ENCODE data around the gene ATP6V1B1. TPM values are rescaled to one million over a fixed set of nuclear protein-coding genes. Genes with fewer than 3 reads are reported as not detected.

The ATP6V1B1 gene
- total and polyA plus RNA-seq, 9 of the 15 experiments (the other 6 are each of a cell fraction or from before 2014, with no cell fraction given) = not detected

DNA sequence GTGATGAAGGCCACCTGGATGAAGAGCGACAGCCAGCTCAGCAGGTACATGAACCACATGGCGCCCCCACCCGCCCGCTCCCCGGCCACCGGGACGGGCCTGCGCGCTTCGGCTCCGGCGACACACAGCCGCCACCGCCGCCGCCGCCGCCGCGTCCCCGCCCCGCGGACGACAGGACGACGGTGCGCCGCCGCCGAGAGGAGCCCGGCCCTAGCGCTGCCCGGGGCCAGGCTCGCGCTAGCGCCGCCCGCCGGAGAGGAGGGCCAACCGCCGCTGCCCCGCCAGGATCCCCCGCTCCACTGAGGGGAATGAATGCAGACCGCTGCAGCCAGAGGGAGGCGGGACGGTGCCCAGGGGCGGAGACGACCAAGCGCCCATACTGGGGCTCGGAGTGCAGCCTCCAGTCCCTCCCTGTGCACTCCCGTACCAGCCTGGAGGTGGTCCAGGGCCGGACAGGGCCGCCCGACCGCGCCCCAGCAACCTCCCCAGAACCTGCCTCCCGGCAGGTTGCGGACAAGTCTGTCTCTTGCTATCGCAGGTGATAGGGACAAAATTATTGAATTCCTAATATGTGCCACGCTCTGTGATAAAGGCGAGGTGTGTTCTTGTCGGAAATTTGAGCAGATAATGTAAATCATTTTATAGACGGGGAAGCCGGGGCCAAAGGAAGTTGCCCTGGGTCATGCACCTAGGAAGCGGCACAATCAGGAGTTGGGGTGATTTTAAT, 59.2 kb downstream of the ATP6V1B1 start, which contains the start of gene TEX261 (continued):
- no peak for TF ChIP-seq HDAC6 (IDR thresholded peaks at IDR 0.05; ENCODE audit: low read depth, low read length)
- TF ChIP-seq MTA2 (IDR thresholded peaks at IDR 0.05; ENCODE audit: low read depth) = no peak
- TF ChIP-seq, protein P1, sequence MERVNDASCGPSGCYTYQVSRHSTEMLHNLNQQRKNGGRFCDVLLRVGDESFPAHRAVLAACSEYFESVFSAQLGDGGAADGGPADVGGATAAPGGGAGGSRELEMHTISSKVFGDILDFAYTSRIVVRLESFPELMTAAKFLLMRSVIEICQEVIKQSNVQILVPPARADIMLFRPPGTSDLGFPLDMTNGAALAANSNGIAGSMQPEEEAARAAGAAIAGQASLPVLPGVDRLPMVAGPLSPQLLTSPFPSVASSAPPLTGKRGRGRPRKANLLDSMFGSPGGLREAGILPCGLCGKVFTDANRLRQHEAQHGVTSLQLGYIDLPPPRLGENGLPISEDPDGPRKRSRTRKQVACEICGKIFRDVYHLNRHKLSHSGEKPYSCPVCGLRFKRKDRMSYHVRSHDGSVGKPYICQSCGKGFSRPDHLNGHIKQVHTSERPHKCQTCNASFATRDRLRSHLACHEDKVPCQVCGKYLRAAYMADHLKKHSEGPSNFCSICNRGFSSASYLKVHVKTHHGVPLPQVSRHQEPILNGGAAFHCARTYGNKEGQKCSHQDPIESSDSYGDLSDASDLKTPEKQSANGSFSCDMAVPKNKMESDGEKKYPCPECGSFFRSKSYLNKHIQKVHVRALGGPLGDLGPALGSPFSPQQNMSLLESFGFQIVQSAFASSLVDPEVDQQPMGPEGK (CRISPR knock-in tag; IDR thresholded peaks at IDR 0.05; ENCODE audit: borderline replicate concordance) = no peak
- no peak for TF ChIP-seq PCBP2 (IDR thresholded peaks at IDR 0.05; ENCODE audit: low read depth, low read length, poor library complexity, severe bottlenecking)
- TF ChIP-seq, protein P2, sequence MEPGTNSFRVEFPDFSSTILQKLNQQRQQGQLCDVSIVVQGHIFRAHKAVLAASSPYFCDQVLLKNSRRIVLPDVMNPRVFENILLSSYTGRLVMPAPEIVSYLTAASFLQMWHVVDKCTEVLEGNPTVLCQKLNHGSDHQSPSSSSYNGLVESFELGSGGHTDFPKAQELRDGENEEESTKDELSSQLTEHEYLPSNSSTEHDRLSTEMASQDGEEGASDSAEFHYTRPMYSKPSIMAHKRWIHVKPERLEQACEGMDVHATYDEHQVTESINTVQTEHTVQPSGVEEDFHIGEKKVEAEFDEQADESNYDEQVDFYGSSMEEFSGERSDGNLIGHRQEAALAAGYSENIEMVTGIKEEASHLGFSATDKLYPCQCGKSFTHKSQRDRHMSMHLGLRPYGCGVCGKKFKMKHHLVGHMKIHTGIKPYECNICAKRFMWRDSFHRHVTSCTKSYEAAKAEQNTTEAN (CRISPR knock-in tag; IDR thresholded peaks at IDR 0.05) = no peak
- TF ChIP-seq, protein P3, sequence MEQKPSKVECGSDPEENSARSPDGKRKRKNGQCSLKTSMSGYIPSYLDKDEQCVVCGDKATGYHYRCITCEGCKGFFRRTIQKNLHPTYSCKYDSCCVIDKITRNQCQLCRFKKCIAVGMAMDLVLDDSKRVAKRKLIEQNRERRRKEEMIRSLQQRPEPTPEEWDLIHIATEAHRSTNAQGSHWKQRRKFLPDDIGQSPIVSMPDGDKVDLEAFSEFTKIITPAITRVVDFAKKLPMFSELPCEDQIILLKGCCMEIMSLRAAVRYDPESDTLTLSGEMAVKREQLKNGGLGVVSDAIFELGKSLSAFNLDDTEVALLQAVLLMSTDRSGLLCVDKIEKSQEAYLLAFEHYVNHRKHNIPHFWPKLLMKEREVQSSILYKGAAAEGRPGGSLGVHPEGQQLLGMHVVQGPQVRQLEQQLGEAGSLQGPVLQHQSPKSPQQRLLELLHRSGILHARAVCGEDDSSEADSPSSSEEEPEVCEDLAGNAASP (IDR thresholded peaks at IDR 0.05) = no peak
- TF ChIP-seq BACH1 (tag; IDR thresholded peaks at IDR 0.05) = no peak
- no peak for TF ChIP-seq POLR2B (IDR thresholded peaks at IDR 0.05; ENCODE audit: low read depth, partially characterized antibody)
- TF ChIP-seq PRPF4 (IDR thresholded peaks at IDR 0.05; ENCODE audit: insufficient read depth, low read depth, low read length, poor library complexity, severe bottlenecking) = no peak
- TF ChIP-seq, protein P4, sequence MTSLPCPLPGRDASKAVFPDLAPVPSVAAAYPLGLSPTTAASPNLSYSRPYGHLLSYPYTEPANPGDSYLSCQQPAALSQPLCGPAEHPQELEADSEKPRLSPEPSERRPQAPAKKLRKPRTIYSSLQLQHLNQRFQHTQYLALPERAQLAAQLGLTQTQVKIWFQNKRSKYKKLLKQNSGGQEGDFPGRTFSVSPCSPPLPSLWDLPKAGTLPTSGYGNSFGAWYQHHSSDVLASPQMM (CRISPR knock-in tag; IDR thresholded peaks at IDR 0.05) = no peak
- TF ChIP-seq SAP30 (IDR thresholded peaks at IDR 0.05; ENCODE audit: borderline replicate concordance, insufficient read depth, low read depth, low read length, poor library complexity, severe bottlenecking) = no peak
- no peak for TF ChIP-seq SMARCA4 (IDR thresholded peaks at IDR 0.05)
- no peak for TF ChIP-seq ZNF165 (CRISPR knock-in tag; IDR thresholded peaks at IDR 0.05; ENCODE audit: borderline replicate concordance)
- TF ChIP-seq, protein P5, sequence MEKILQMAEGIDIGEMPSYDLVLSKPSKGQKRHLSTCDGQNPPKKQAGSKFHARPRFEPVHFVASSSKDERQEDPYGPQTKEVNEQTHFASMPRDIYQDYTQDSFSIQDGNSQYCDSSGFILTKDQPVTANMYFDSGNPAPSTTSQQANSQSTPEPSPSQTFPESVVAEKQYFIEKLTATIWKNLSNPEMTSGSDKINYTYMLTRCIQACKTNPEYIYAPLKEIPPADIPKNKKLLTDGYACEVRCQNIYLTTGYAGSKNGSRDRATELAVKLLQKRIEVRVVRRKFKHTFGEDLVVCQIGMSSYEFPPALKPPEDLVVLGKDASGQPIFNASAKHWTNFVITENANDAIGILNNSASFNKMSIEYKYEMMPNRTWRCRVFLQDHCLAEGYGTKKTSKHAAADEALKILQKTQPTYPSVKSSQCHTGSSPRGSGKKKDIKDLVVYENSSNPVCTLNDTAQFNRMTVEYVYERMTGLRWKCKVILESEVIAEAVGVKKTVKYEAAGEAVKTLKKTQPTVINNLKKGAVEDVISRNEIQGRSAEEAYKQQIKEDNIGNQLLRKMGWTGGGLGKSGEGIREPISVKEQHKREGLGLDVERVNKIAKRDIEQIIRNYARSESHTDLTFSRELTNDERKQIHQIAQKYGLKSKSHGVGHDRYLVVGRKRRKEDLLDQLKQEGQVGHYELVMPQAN (IDR thresholded peaks at IDR 0.05; ENCODE audit: borderline replicate concordance) = no peak
- TF ChIP-seq, protein P6, sequence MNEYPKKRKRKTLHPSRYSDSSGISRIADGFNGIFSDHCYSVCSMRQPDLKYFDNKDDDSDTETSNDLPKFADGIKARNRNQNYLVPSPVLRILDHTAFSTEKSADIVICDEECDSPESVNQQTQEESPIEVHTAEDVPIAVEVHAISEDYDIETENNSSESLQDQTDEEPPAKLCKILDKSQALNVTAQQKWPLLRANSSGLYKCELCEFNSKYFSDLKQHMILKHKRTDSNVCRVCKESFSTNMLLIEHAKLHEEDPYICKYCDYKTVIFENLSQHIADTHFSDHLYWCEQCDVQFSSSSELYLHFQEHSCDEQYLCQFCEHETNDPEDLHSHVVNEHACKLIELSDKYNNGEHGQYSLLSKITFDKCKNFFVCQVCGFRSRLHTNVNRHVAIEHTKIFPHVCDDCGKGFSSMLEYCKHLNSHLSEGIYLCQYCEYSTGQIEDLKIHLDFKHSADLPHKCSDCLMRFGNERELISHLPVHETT (CRISPR knock-in tag; conservative IDR thresholded peaks at IDR 0.05 in 1 of 2, IDR thresholded peaks at IDR 0.05 in 1 of 2) = peak in 1 of 2 experiments; percentile 98; a peak in 2 of 4 replicates
- no peak for TF ChIP-seq ZNF699 (CRISPR knock-in tag; IDR thresholded peaks at IDR 0.05; ENCODE audit: insufficient replicate concordance)
- TF ChIP-seq CBX3 (IDR thresholded peaks at IDR 0.05; ENCODE audit: borderline replicate concordance in 1 of 2, low read length in 2 of 2) = 0 out of 3 replicates have a peak, but pooled peaks of 1 of the 2 experiments have one; percentile 16
